G401 (cell line): Measurements from ENCODE around the gene TGIF2. TPM values are rescaled to one million over a fixed set of nuclear protein-coding genes. Genes with fewer than 3 reads are reported as not detected.

Experiments used
- DNase-seq: peaks from one replicate; pipeline ENCODE4 v3.0.0-alpha.2; 2015; ENCODE audit warnings: low spot score
- in situ Hi-C: cut with HindIII; loops from 2 replicates; pipeline ENCODE4 v1.10.0; 2016; ENCODE audit warnings: low sequenced_read_pairs, mixed read lengths
- total RNA-seq: library from RNA; depleted of rRNA; stranded (reverse); fragments of >200 nt; shearing (Covaris generic); gene quantifications from 2 replicates; pipeline ENCODE4 v1.2.3, GENCODE V29; 2014; rRNA removed

The TGIF2 gene
- total RNA-seq: 17.0 and 17.2 TPM in 2 replicates

DNA sequence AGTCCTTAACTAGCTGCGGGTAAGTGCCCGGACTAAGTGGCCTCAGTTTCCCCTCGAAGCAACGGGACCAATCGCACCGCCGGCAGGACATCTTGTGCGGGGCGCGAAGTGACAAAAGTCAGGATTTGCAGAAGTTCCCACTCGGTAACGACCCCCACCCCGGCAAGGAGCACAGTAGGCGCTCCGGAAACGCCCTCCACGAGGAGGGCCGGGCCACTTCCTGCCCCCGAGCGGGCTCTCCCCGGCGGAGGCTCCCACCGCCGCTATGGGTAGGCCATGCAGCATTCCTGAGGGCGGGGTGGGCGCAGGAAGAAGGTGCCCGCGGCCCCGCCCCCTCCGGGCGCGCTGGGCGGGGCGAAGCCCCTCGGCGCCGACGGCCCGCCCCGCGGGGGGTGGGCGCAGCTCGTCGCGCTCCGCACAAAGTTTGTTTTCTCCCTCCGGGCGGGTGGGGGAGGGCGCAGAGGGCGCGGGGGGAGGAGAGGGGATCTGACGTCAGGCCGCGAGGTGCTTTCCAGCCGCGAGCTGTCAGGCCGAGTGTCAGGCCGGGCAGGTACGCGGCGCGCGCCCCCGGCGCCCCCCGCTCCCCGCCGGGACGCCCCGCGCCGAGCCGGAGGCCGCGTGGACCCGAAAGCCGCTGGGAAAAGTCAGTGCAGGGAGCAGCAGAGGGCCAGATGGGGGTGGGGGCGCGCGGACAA lies at the start of gene TGIF2:
TSS of gene TGIF2 (plus strand) at position 495 of the 695 bp plus-strand sequence. CDS start 5,178 bp downstream, outside the sequence.
- DNase-seq: peak; percentile 31
- in situ Hi-C loops: no loop called here

DNA sequence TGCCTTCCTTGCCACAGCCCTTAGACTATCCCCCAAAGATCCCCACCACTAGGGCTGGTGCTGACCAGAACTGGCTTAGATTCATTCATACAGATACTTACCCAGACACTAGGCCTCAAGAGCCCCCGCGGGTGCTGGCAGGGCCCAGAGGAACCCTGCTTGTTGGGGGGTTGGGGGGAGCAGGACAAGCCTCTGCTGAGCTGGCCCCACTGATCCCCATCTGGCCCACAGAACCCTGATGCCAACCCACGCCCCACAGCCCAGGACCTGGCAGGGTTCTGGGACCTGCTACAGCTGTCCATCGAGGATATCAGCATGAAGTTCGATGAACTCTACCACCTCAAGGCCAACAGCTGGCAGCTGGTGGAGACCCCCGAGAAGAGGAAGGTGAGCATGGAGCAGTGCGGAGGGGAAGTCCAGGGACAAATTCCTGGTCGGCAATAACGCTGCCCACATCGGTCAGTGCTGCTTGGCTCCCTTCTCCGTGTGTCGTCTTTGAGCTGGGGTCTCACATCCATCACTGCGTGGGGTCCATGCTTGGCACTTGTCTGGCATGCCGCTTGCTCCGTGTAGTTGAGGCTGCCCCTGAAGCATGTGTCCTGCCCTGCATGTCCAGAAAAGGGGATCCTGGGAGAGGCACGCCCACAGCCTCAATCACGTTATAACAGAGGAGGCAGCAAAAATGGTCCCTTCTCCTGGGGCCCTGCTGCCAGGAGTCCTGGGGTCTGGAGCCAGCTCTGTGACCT lies 47.6 kb upstream of the TGIF2 start:
- no peak for DNase-seq
- in situ Hi-C loops: no loop called here

DNA sequence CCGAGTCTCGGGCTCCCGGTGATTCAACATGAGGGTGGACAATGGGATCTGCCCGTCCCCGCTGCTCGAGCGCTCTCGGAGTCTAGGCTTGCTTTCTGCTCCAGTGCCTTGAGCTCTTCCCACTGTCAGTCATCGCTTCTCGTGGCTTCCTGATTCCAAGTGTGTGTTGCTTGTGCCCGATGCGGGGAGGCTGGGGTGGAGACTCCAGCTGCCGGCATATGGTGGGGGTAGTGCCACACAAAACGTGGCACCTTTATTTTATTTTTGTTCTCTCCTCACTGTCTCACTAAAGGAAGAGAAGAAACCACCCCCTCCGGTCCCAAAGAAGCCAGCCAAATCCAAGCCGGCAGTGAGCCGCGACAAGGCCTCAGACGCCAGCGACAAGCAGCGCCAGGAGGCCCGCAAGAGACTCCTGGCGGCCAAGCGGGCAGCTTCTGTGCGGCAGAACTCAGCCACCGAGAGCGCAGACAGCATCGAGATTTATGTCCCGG lies 46.8 kb upstream of the TGIF2 start:
- in situ Hi-C loops: no loop called here

GRCh38 chr20:36527331-36528125 lies 45.9 kb upstream of the TGIF2 start:
- in situ Hi-C loops: no loop called here

More for the DNA sequence above, 46.8 kb upstream of the TGIF2 start:
- peak; percentile 80 for DNase-seq

DNA sequence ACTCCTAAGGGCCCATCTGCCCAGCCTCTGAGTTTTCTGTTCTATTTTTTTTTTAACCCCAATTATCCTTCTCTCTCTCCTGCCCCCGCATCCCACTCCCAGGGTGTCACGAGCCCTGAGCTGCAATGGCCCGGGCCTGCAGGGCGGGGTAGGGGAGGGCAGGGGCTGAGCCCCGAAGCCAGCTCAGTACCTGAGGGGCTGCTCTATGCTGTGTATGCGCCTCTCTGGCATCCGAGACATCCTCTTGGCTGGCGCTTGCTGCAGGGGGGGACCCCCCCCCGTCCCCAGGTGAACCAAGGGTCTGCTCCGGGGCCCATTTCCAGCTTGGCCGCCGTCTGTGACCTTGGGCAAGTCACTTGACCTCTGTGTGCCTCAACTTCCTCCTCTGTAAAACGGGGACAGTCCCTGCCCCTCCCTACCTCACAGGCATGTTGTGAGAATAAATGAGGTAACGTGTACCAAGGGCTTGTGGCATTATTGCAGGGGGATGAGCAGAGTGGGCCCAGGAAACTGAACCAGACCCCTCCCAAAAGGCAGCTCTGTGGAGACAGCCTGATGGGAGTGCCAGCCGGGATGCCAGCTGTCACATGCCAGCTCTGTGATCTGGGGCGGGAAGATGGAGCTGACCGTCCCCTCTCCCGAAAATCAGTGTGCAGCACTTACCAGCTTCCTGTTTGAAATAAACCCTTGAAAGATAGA lies 45.1 kb upstream of the TGIF2 start:
- in situ Hi-C loops: no loop called here
- DNase-seq: peak; percentile 21

More at GRCh38 chr20:36527331-36528125, 45.9 kb upstream of the TGIF2 start:
- peak; percentile 41 for DNase-seq

DNA sequence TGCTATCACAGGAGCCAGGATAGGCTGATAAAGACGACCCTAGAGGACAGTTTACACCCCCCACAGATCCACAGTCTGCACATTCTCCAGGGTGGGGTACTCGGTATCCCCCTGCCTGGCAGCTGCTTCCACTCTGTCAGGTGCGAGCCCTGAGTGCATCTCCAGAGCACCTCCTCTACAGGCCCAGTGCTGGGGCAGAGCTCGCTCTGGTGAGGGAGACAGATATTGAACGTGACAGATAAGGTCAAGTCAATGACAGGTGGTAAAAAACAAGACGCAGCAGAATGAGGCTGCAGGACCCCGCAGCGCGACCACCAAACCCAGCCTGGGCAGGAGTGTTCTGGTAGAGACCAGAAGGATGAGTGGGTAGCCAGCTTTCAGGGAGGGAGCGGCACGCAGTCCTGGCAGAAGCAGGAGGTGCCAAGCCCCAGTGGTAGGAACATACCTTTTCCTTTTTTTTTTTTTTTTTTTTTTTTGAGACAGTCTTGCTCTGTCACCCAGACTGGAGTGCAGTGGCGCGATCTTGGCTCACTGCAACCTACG lies 44.5 kb upstream of the TGIF2 start:
- in situ Hi-C loops: no loop called here
- DNase-seq: no peak

DNA sequence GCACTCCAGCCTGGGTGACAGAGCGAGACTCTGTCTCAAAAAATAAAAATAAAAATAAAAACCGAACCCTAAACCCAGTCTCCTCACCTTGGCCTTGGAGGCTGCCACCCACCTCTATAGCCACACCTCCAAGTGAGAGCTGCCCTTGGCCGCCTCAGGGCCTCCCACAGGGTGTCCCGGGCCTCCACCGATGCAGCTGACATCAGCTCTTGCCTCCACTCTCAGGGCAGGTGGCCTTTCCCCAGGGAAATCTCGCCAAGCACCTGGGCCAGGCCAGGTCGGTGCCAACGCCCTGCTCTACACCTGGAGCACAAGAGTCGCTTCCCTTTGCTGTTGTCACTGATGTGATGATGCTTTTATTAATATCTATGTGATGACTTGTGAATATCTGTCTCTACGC lies 41.0 kb upstream of the TGIF2 start:
- in situ Hi-C loops: no loop called here

GRCh38 chr20:36532822-36533221 lies 40.6 kb upstream of the TGIF2 start:
- in situ Hi-C loops: no loop called here
- DNase-seq: no peak

More for the DNA sequence above, 41.0 kb upstream of the TGIF2 start:
- no peak for DNase-seq

DNA sequence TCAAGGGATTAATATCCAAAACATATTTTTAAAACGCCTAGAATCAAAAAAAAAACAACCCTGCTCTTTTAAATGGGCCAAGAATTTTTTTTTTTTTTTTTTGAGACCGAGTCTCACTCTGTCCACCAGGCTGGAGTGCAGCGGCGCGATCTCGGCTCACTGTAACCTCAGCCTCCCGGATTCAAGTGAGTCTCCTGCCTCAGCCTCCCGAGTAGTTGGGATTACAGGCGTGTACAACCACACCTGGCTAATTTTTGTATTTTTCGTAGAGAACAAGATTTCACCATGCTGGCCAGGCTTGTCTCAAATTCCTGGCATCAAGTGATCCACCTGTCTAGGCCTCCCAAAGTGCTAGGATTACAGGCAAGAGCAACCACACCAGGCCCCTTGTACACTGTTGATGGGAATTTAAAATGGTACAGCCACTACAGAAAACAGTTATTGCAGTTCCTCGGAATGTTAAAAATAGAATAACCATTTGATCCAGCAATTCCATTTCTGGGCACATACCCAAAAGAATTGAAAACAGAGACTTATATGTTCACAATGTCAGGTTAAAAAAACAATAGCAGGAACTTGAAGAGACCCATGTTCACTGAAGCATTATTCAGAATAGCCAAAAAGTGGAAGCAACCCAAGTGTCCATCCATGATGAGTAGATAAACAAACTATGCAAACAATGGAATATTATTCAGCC lies 35.2 kb upstream of the TGIF2 start:
- no peak for DNase-seq
- in situ Hi-C loops: no loop called here

DNA sequence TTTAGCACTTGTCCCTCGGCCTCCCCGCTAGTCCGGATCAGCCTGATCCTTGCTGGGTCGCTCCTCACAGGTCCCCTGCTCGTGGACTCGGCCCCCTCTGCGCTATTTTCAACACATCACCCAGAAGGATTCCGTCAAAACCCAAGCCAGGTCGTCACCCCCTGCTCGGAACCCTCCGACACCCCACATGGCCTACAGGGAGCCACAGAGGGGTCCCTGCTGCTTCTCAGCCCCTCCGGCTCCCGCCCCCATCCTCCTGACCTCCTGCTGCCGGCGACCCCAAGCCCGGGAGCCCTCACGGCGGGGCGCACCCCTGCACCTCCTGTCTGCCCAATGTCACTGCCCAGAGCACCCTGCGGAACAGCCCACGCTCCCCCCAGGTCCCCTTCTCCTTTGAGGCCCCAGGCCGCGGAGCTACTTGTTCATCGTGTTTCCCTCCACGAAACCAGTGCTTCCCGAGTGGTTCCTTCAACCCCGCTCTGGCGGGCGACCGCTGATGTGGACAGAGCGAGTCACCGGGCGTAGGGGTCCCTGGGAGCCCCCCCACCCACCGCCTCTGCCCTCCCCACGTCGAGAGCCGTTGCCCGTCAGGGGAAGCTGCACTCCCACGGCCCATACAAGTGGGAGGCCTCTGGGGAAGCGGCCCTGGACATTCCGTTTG lies 32.7 kb upstream of the TGIF2 start:
- DNase-seq: no peak
- in situ Hi-C loops: no loop called here

- DNase-seq: no peak
- in situ Hi-C loops: no loop called here
Measured at GRCh38 chr20:36541227-36541767, 32.1 kb upstream of the TGIF2 start, which contains the start of gene MYL9. MYL9 (plus strand) TSS chr20:36541519; CDS start chr20:36544885, 3,366 bp downstream.

GRCh38 chr20:36541768-36542488 lies 31.5 kb upstream of the TGIF2 start:
- in situ Hi-C loops: no loop called here
- DNase-seq: no peak

DNA sequence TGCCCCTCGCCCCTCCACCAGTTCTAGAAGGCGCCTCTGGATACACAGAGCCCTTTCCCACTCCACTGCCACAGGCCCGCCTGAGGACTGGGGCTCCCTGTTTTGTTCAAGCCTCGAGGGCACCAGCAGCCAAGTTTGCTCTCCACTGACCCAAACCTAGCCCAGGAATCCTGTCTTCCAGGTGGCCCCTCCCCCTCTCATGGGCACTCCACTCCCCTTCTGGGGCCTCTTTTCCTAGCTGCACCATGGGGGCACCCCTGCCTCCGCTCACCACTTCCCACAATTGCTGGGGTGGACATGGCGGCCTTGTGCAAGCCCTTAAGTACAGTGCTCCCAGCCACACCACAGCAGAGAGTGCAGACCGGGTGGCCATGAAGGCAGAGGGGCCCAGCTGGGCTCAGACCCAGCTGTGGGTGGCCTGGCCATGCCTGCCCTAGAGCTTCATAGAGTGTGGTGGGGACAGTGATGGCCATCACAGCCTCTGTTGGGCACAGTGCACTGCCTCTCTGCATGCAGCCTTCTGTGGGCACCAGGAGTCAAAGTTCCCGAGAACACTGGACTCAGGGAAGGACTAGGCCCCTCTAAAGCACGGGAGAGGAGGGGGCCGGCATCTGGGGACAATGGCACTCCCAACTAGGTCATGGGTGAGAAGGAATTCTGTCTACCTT lies 30.7 kb upstream of the TGIF2 start:
- in situ Hi-C loops: no loop called here
- DNase-seq: no peak

DNA sequence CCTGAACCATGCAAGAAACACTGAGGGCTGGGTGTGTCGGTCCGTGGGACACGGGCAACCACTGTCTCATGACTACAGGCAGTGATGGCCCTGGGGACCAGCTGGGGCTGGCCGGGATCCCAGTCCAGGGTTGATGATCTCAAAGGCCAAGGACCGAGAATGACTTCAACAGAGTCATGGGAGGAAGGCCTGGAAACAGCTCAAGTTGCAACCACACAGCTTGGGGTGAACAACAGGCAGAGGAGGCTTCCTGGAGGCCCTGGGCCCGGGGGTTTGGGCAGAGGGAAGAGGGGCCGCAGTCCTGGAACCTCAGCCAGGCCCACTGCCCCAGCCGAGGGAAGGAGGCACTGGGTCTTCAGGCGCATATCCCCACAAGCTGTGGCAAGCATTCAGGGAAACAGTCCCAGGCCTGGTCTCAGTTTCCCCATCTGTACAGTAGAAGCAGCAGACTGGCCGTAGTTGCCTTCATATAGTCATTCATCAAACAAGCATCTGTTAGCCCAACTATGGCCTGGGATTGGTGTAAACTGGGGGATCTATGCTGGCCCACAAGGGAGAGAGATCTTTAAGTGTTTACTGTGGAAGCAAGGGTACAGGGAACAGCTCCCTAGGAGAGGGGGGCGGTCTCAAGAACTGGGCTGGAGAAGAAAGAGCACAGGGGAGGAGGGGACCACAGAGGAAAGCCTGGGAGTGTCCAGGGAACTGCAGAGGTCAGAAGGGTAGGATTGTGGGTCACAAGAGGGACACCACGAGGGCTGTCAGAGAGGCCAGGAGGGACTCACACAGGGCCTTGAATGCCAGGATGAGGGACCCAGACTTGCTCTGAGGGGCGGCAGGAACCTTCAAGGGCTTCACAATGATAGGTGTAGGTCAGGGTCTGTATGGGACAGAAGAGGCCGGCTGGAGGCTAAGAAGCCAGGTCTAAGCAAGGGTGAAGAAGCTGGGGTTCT lies 29.9 kb upstream of the TGIF2 start:
- no peak for DNase-seq
- in situ Hi-C loops: no loop called here
